Activated CD4-positive, alpha-beta T cell treated with anti-CD3 and anti-CD28 coated beads, Interleukin-2, amount 50 U/mL, for 1 hour (primary cell): ENCODE measurements around the gene ARRB2.

Experiments
- DNase-seq: peaks from one replicate; pipeline ENCODE4 v3.0.0-alpha.2; 2020

ARRB2 gene

DNA sequence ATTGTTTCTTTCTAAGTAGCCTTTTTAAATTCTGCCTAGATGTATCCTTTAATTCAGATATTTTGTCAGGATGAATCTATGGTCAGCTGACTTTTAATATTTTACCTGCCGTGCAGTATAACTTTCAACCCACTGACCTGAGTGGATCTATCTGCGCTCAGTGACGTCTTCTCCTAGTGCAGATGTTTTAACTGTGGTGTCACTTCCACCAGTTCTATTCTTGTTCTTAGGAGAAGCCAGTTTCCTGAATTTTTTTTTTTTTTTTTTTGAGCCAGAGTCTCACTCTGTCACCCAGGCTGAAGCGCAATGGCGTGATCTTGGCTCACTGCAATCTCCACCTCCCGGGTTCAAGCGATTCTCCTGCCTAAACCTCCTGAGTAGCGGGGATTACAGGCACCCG, 56.3 kb downstream of the ARRB2 start:
- DNase-seq: no peak

DNA sequence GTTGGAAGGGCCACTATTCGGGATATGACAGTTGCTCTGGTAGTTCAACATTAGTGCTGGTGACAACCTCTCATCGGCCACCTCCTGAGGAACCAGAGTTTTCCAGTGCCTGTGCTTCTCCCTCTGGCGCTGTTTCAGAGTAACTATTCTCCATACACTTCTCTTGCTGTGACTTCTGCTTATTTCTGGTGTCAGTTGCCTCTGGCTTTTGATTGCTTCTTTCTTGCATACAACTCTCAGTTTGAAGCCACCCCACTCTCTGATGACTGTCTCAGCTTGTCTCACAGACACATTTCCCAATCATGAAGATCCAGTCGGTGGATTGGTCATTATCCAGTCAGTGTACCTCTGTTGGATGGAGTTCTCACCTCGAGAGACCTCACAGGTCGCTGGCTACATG, 57.9 kb downstream of the ARRB2 start:
- DNase-seq: no peak

DNA sequence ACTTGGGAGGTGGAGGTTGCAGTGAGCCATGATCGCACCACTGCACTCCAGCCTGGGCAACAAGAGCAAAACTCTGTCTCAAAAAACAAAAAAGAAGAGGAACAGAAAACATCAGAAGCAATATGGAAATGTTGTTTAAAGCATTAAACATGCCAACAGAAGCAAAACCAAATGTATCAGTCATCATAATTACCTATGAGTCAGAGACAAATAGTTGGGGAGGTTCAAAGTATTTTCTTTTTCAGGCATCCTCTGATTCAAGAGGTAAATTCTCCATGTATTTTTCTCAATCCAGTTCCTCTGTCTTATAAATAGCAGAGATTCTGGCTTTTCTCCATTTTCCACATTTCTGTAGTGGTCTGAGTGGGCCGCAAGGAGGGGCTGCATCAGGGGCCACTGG, 59.2 kb downstream of the ARRB2 start:
- no peak for DNase-seq
